Measurements from ENCODE around the gene NMU. TPM values are rescaled to one million over a fixed set of nuclear protein-coding genes. Genes with fewer than 3 reads are reported as not detected.

The NMU gene
- total RNA-seq, 1 experiment from 2014 or later: 28.5 TPM

GRCh38 chr4:55578341-55579010 is 57.6 kb downstream of the NMU start:
- H3K9me3 ChIP-seq (ENCODE audit: low read length): peaks cover 13% of the 10 kb centered on the region
- ChIA-PET CTCF (no interaction called here), POLR2A (ENCODE audit: unreplicated experiment) (no interaction called here)
- H2AFZ ChIP-seq (ENCODE audit: low read length): no peak overlapping the region
- H3K4me1 ChIP-seq (ENCODE audit: insufficient read depth, low read length): no peaks in the 10 kb centered on the region
- no peaks in the 10 kb centered on the region for H3K9me2 ChIP-seq (replicated peaks; ENCODE audit: low read length)
- no peaks in the 10 kb centered on the region for H3K27me3 ChIP-seq (ENCODE audit: low read length)
- no TSS peak for BruUV-seq (replicated peaks)
- H4K20me1 ChIP-seq (ENCODE audit: low read length): no peaks in the 10 kb centered on the region
- TF ChIP-seq EZH2 (IDR thresholded peaks at IDR 0.05; ENCODE audit: low read length, unreplicated experiment): no peak
- no peak for TF ChIP-seq CTCF (conservative IDR thresholded peaks at IDR 0.05; ENCODE audit: low read depth, low read length)
- no peak for TF ChIP-seq EZH2phosphoT487 (IDR thresholded peaks at IDR 0.05; ENCODE audit: borderline replicate concordance, low read length)
- intact Hi-C loops (cut with micrococcal nuclease): no loop called here
- ATAC-seq: no peak
- H3K9ac ChIP-seq (ENCODE audit: low read length): no peak overlapping the region
- no peaks in the 10 kb centered on the region for H3K79me2 ChIP-seq (ENCODE audit: low read length)
- H3K36me3 ChIP-seq (ENCODE audit: low read depth, low read length): no peaks in the 10 kb centered on the region
- DNase-seq: peak; percentile 15
- no peaks in the 10 kb centered on the region for H3F3A ChIP-seq (ENCODE audit: low read length, unreplicated experiment)
- H3K4me2 ChIP-seq (ENCODE audit: low read length): no peak overlapping the region
- H3K4me3 ChIP-seq (ENCODE audit: low read length): no peak overlapping the region
- no peak overlapping the region for H3K27ac ChIP-seq (ENCODE audit: low read length)

GRCh38 chr4:55575513-55575912 is 60.6 kb downstream of the NMU start:
- no peaks in the 10 kb centered on the region for H3K79me2 ChIP-seq (ENCODE audit: low read length)
- no peak overlapping the region for H3K9ac ChIP-seq (ENCODE audit: low read length)
- ChIA-PET POLR2A (ENCODE audit: unreplicated experiment) (no interaction called here), CTCF (no interaction called here)
- ATAC-seq: no peak
- H2AFZ ChIP-seq (ENCODE audit: low read length): no peak overlapping the region
- H4K20me1 ChIP-seq (ENCODE audit: low read length): no peaks in the 10 kb centered on the region
- no peak for DNase-seq
- H3K27ac ChIP-seq (ENCODE audit: low read length): no peak overlapping the region
- no peak overlapping the region for H3K4me3 ChIP-seq (ENCODE audit: low read length)
- BruUV-seq (replicated peaks): no TSS peak
- no peaks in the 10 kb centered on the region for H3K27me3 ChIP-seq (ENCODE audit: low read length)
- H3K9me3 ChIP-seq (ENCODE audit: low read length): 0 out of 2 replicates have a peak, but pooled peaks cover 10% of the 10 kb centered on the region
- no peaks in the 10 kb centered on the region for H3K36me3 ChIP-seq (ENCODE audit: low read depth, low read length)
- intact Hi-C loops (cut with micrococcal nuclease): no loop called here
- H3F3A ChIP-seq (ENCODE audit: low read length, unreplicated experiment): no peaks in the 10 kb centered on the region
- no peak overlapping the region for H3K4me2 ChIP-seq (ENCODE audit: low read length)
- no peaks in the 10 kb centered on the region for H3K4me1 ChIP-seq (ENCODE audit: insufficient read depth, low read length)
- no peaks in the 10 kb centered on the region for H3K9me2 ChIP-seq (replicated peaks; ENCODE audit: low read length)
- TF ChIP-seq CTCF (conservative IDR thresholded peaks at IDR 0.05; ENCODE audit: low read depth, low read length) (no peak), EZH2 (IDR thresholded peaks at IDR 0.05; ENCODE audit: low read length, unreplicated experiment) (no peak), EZH2phosphoT487 (IDR thresholded peaks at IDR 0.05; ENCODE audit: borderline replicate concordance, low read length) (no peak)

- intact Hi-C loops (cut with micrococcal nuclease): no loop called here
- H3K4me2 ChIP-seq (ENCODE audit: low read length): no peak overlapping the region
- no peaks in the 10 kb centered on the region for H3K9me2 ChIP-seq (replicated peaks; ENCODE audit: low read length)
- H3K4me1 ChIP-seq (ENCODE audit: insufficient read depth, low read length): peaks cover under 1% of the 10 kb centered on the region; the same call in 1 of the 2 replicates
- no peak overlapping the region for H3K27ac ChIP-seq (ENCODE audit: low read length)
- DNase-seq (peak; percentile 53), ATAC-seq (no peak; the same call in 1 of the 2 replicates)
- no peak overlapping the region for H3K9ac ChIP-seq (ENCODE audit: low read length)
- H3K4me3 ChIP-seq (ENCODE audit: low read length): no peak overlapping the region
- no peaks in the 10 kb centered on the region for H3K27me3 ChIP-seq (ENCODE audit: low read length)
- H2AFZ ChIP-seq (ENCODE audit: low read length): no peak overlapping the region
- no peaks in the 10 kb centered on the region for H3K79me2 ChIP-seq (ENCODE audit: low read length)
- BruUV-seq (replicated peaks): no TSS peak
- ChIA-PET CTCF (no interaction called here), POLR2A (ENCODE audit: unreplicated experiment) (no interaction called here)
- no peaks in the 10 kb centered on the region for H4K20me1 ChIP-seq (ENCODE audit: low read length)
- H3K36me3 ChIP-seq (ENCODE audit: low read depth, low read length): no peaks in the 10 kb centered on the region
- 0 out of 2 replicates have a peak, but pooled peaks cover 10% of the 10 kb centered on the region for H3K9me3 ChIP-seq (ENCODE audit: low read length)
- TF ChIP-seq CTCF (conservative IDR thresholded peaks at IDR 0.05; ENCODE audit: low read depth, low read length): no peak
- TF ChIP-seq EZH2phosphoT487 (IDR thresholded peaks at IDR 0.05; ENCODE audit: borderline replicate concordance, low read length): no peak
- no peak for TF ChIP-seq EZH2 (IDR thresholded peaks at IDR 0.05; ENCODE audit: low read length, unreplicated experiment)
- H3F3A ChIP-seq (ENCODE audit: low read length, unreplicated experiment): no peaks in the 10 kb centered on the region
These were observed 61.8 kb downstream of the NMU start for GRCh38 chr4:55574252-55574651.
